Sigmoid colon (tissue), 7 donors: ENCODE measurements around the gene GNAQ. TPM values are rescaled to one million over a fixed set of nuclear protein-coding genes. Genes with fewer than 3 reads are reported as not detected.
A peak's percentile ranks its signal among the peaks of the same experiment; 100 is the strongest.

Source experiments
- DNase-seq: peaks from one replicate; pipeline ENCODE4 v3.0.0-alpha.2; 2019
- H3K27ac ChIP-seq, 4 donors: fragments of 200-600 bp; sonication (generic); one replicate each; pipeline ENCODE4 v1.5.1; 2016 to 2019; ENCODE audit warnings: mild to moderate bottlenecking in 1 of 4
- H3K27me3 ChIP-seq, 3 donors: fragments of 200-600 bp; sonication (generic); one replicate each; pipeline ENCODE4 v1.5.1; 2019; ENCODE audit warnings: mild to moderate bottlenecking in 1 of 3
- H3K36me3 ChIP-seq, 4 donors: fragments of 200-600 bp; sonication (generic); one replicate each; pipeline ENCODE4 v1.5.1; 2016 to 2019
- H3K4me1 ChIP-seq, 4 donors: fragments of 200-600 bp; sonication (generic); one replicate each; pipeline ENCODE4 v1.5.1; 2017 to 2019
- H3K4me3 ChIP-seq, 4 donors: fragments of 200-600 bp; sonication (generic); one replicate each; pipeline ENCODE4 v1.5.1; 2017 to 2019; ENCODE audit warnings: mild to moderate bottlenecking in 2 of 4, moderate library complexity in 1 of 4
- H3K9me3 ChIP-seq, 4 donors: fragments of 200-600 bp in 3 of 4; sonication (generic) in 3 of 4; one replicate each; pipeline versions ENCODE4 v1.5.1 to v1.6.1; 2013 to 2019
- EP300 ChIP-seq, 4 donors: sonication (generic); formaldehyde crosslinking; IDR thresholded peaks; one replicate each; pipeline ENCODE4 v1.6.1; 2017; ENCODE audit warnings: antibody characterized with exemption in 4 of 4
- POLR2A ChIP-seq, 2 donors: fragments of 450-650 bp; IDR thresholded peaks; one replicate each; pipeline ENCODE4 v1.6.1; 2016; ENCODE audit warnings: antibody characterized with exemption in 2 of 2, mild to moderate bottlenecking in 2 of 2, moderate library complexity in 2 of 2
- POLR2AphosphoS5 ChIP-seq, 4 donors: sonication (generic); formaldehyde crosslinking; IDR thresholded peaks; one replicate each; pipeline ENCODE4 v1.6.1; 2017; ENCODE audit warnings: antibody characterized with exemption in 4 of 4
- WGBS, 2 donors: extraction: QIAGEN DNeasy Blood & Tissue Kit; methylation state at CpG; one replicate each; pipeline ENCODE4 v1.1.7; 2013; 5-methylcytosine and 5-hydroxymethylcytosine counted together
- intact Hi-C: fragments of 100-400 bp; cut with DNase I; formaldehyde crosslinking; loops from one replicate; pipeline ENCODE4 v1.15.1; 2023
- polyA plus RNA-seq, 3 donors: library from polyadenylated mRNA; stranded (reverse); fragments of 200-250 nt; gene quantifications; one replicate each; pipeline ENCODE4 v1.2.3, GENCODE V29; 2013
- total RNA-seq, 4 donors: library from RNA; depleted of rRNA; stranded (reverse); fragments of >200 nt; gene quantifications; one replicate each; pipeline ENCODE4 v1.1.0, GENCODE V29; 2016
- TF ChIP-seq, protein P1 (sequence below), 4 experiments: fragments of 450-650 bp in 3 of 4; fragments of 200-600 bp in 1 of 4; IDR thresholded peaks; one replicate each; pipeline ENCODE4 v1.5.1; 2016 to 2019; ENCODE audit warnings: antibody characterized with exemption in 4 of 4, mild to moderate bottlenecking in 3 of 4, moderate library complexity in 2 of 4
- donor health status: healthy with polysubstance abuse.
- donor health status: Bipolar disorder and iron deficiency.
- donor health status: healthy.

Gene GNAQ
- total and polyA plus RNA-seq, 7 donors: 21.6 to 79.2 (median 49.5) TPM

GRCh38 chr9:77916820-77917219, 114.8 kb downstream of the GNAQ start:
- Histone ChIP-seq H3K4me1 (peaks cover 0 to 36% (median 11%) of the 10 kb centered on the region in 4 donors), H3K9me3 (no peaks in the 10 kb centered on the region), H3K36me3 (peaks cover 0 to 26% (median 0%) of the 10 kb centered on the region in 4 donors), H3K27ac (no peak overlapping the region), H3K27me3 (no peaks in the 10 kb centered on the region), H3K4me3 (no peak overlapping the region)
- TF ChIP-seq POLR2AphosphoS5 (IDR thresholded peaks at IDR 0.05) (no peak), EP300 (IDR thresholded peaks at IDR 0.05) (no peak), POLR2A (IDR thresholded peaks at IDR 0.05) (no peak)
- TF ChIP-seq, protein P1, sequence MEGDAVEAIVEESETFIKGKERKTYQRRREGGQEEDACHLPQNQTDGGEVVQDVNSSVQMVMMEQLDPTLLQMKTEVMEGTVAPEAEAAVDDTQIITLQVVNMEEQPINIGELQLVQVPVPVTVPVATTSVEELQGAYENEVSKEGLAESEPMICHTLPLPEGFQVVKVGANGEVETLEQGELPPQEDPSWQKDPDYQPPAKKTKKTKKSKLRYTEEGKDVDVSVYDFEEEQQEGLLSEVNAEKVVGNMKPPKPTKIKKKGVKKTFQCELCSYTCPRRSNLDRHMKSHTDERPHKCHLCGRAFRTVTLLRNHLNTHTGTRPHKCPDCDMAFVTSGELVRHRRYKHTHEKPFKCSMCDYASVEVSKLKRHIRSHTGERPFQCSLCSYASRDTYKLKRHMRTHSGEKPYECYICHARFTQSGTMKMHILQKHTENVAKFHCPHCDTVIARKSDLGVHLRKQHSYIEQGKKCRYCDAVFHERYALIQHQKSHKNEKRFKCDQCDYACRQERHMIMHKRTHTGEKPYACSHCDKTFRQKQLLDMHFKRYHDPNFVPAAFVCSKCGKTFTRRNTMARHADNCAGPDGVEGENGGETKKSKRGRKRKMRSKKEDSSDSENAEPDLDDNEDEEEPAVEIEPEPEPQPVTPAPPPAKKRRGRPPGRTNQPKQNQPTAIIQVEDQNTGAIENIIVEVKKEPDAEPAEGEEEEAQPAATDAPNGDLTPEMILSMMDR (IDR thresholded peaks at IDR 0.05): no peak
- intact Hi-C loops: no loop called here
- no peak for DNase-seq
- 40 to 68% methylated on average over 3 of the region's 3 CpGs for WGBS, 2 donors

GRCh38 chr9:77916410-77916819, 115.2 kb downstream of the GNAQ start:
- WGBS, 2 donors: 52 to 66% methylated on average over 4 of the region's 4 CpGs
- TF ChIP-seq POLR2AphosphoS5 (IDR thresholded peaks at IDR 0.05) (peak in 1 of 4 donors; percentile 21), EP300 (IDR thresholded peaks at IDR 0.05) (no peak)
- H3K9me3 ChIP-seq: no peaks in the 10 kb centered on the region

GRCh38 chr9:77915744-77916143, 115.9 kb downstream of the GNAQ start:
- DNase-seq: no peak
- intact Hi-C loops: no loop called here
- peaks cover 0 to 39% (median 11%) of the 10 kb centered on the region in 4 donors for H3K4me1 ChIP-seq
- H3K4me3 ChIP-seq: no peak overlapping the region
- WGBS, 2 donors: 92 to 94% methylated on average over 2 of the region's 2 CpGs
- no peak for TF ChIP-seq POLR2A (IDR thresholded peaks at IDR 0.05)
- H3K36me3 ChIP-seq: peaks cover 0 to 15% (median 0%) of the 10 kb centered on the region in 4 donors
- no peaks in the 10 kb centered on the region for H3K9me3 ChIP-seq
- H3K27me3 ChIP-seq: no peaks in the 10 kb centered on the region
- H3K27ac ChIP-seq: peak overlapping the region in 1 of 4 donors; percentile 9

More at GRCh38 chr9:77916410-77916819, 115.2 kb downstream of the GNAQ start:
- H3K27me3 ChIP-seq: no peaks in the 10 kb centered on the region
- H3K27ac ChIP-seq: peak overlapping the region in 1 of 4 donors; percentile 9
- intact Hi-C loops: no loop called here
- peaks cover 0 to 39% (median 11%) of the 10 kb centered on the region in 4 donors for H3K4me1 ChIP-seq
- H3K4me3 ChIP-seq: no peak overlapping the region
- H3K36me3 ChIP-seq: peaks cover 0 to 22% (median 0%) of the 10 kb centered on the region in 4 donors
- DNase-seq: no peak

- Histone ChIP-seq H3K4me3 (no peak overlapping the region), H3K27me3 (no peaks in the 10 kb centered on the region), H3K36me3 (no peaks in the 10 kb centered on the region), H3K27ac (no peak overlapping the region), H3K9me3 (no peaks in the 10 kb centered on the region), H3K4me1 (peaks cover 0 to 50% (median 16%) of the 10 kb centered on the region in 4 donors)
- TF ChIP-seq POLR2A (IDR thresholded peaks at IDR 0.05): no peak
- no peak for TF ChIP-seq POLR2AphosphoS5 (IDR thresholded peaks at IDR 0.05)
- DNase-seq: no peak
- 86 to 90% methylated on average over 3 of the region's 3 CpGs for WGBS, 2 donors
- intact Hi-C loops: loop anchor here (5.0 kb wide), 1 partner anchor 34 kb away; no protein-coding TSS in a partner anchor
These were observed 118.5 kb downstream of the GNAQ start for GRCh38 chr9:77912895-77913693.

- TF ChIP-seq POLR2AphosphoS5 (IDR thresholded peaks at IDR 0.05): no peak
- TF ChIP-seq EP300 (IDR thresholded peaks at IDR 0.05): no peak
- no peak for TF ChIP-seq POLR2A (IDR thresholded peaks at IDR 0.05)
- TF ChIP-seq, protein P1 (IDR thresholded peaks at IDR 0.05): no peak
- WGBS, 2 donors: 75 to 82% methylated on average over 2 of the region's 2 CpGs
- Histone ChIP-seq H3K36me3 (no peaks in the 10 kb centered on the region), H3K4me3 (no peak overlapping the region), H3K27me3 (no peaks in the 10 kb centered on the region), H3K4me1 (peaks cover 0 to 47% (median 18%) of the 10 kb centered on the region in 4 donors), H3K27ac (no peak overlapping the region), H3K9me3 (no peaks in the 10 kb centered on the region)
- no peak for DNase-seq
- intact Hi-C loops: loop anchor here (5.0 kb wide), 1 partner anchor 35 kb away; no protein-coding TSS in a partner anchor
These were observed 119.7 kb downstream of the GNAQ start for GRCh38 chr9:77911928-77912327.

DNA sequence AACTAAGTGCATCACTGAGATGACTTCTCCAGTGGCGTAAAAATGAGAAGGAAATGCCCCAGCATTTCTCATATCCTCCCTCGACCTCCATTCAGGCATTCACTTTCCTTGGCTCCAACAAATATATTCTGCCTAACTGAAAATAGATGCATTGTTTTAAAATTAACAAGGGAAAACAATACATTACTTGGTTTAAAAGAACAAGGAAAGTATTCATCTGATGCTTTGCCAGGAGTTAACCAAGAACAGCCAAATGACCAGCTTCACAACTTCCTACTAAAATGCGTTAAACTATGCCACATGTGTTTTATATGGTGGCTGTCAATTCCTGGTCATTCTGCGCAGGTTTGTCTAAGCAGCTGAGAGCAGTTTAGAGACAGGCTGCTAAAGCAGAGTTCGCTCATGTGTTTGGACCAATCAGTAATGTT, 121.4 kb downstream of the GNAQ start:
- DNase-seq: no peak
- TF ChIP-seq POLR2A (IDR thresholded peaks at IDR 0.05): no peak
- no peak for TF ChIP-seq POLR2AphosphoS5 (IDR thresholded peaks at IDR 0.05)
- TF ChIP-seq EP300 (IDR thresholded peaks at IDR 0.05): no peak
- TF ChIP-seq, protein P1 (IDR thresholded peaks at IDR 0.05): no peak
- Histone ChIP-seq H3K9me3 (no peaks in the 10 kb centered on the region), H3K36me3 (no peaks in the 10 kb centered on the region), H3K27ac (no peak overlapping the region), H3K4me1 (peaks cover 0 to 51% (median 17%) of the 10 kb centered on the region in 4 donors), H3K4me3 (no peak overlapping the region), H3K27me3 (no peaks in the 10 kb centered on the region)
- WGBS, 2 donors: 70 to 83% methylated on average over 5 of the region's 5 CpGs
- intact Hi-C loops: loop anchor here (5.0 kb wide), 1 partner anchor 37 kb away; no protein-coding TSS in a partner anchor
